SK-N-SH (cell line): Measurements from ENCODE around the gene ZEB2. TPM values are rescaled to one million over a fixed set of nuclear protein-coding genes. Genes with fewer than 3 reads are reported as not detected.

ENCODE experiments used
- CTCF ChIA-PET: fragments of 300-600, 350-600 bp; formaldehyde crosslinking; extraction: SDS; loops from one replicate; lab custom pipeline; 2021; lab: Yijun Ruan, JAX
- POLR2A ChIA-PET: fragments of 350-600 bp; sonication (Branson Sonifier 250); formaldehyde crosslinking; extraction: SDS; loops from one replicate; lab custom pipeline; 2020; ENCODE audit warnings: antibody characterized with exemption, inconsistent platforms; lab: Yijun Ruan, JAX
- DNase-seq: peaks from one replicate; pipeline ENCODE4 v3.0.0; 2012
- H2AFZ ChIP-seq: fragments of 200-600 bp; sonication (generic); 2 replicates; pipeline ENCODE4 v1.8.1; 2016; ENCODE audit warnings: antibody characterized with exemption, mild to moderate bottlenecking, low read depth
- H3F3A ChIP-seq: fragments of 200-600 bp; sonication (generic); replicated peaks from 2 replicates; pipeline ENCODE3; 2016; ENCODE audit warnings: antibody characterized with exemption, mild to moderate bottlenecking; ENCODE audit not compliant: insufficient read depth
- H3K27ac ChIP-seq, 2 experiments: fragments of 200-500 bp in 1 of 2; fragments of 200-600 bp in 1 of 2; sonication (Bioruptor generic) in 1 of 2; sonication (generic), shearing (Covaris generic) in 1 of 2; 2 replicates each; pipeline versions ENCODE4 v1.5.1 to v1.6.1; 2014 to 2016; ENCODE audit warnings: low read depth in 2 of 2, inconsistent platforms in 1 of 2, low read length in 1 of 2, mild to moderate bottlenecking in 1 of 2, mixed read lengths in 1 of 2
- H3K27me3 ChIP-seq: fragments of 200-600 bp; sonication (generic), shearing (Covaris generic); 2 replicates; pipeline ENCODE4 v1.6.1; 2016; ENCODE audit warnings: mixed run types; ENCODE audit not compliant: insufficient read depth
- H3K36me3 ChIP-seq, 2 experiments: fragments of 200-500 bp in 1 of 2; fragments of 200-600 bp in 1 of 2; sonication (Bioruptor generic) in 1 of 2; sonication (generic) in 1 of 2; replicated peaks in 1 of 2; 2 replicates each; pipeline versions ENCODE3 to v1.5.1; 2014 to 2016; ENCODE audit warnings: low read length in 1 of 2, mild to moderate bottlenecking in 1 of 2; ENCODE audit not compliant: insufficient read depth in 2 of 2, control insufficient read depth in 1 of 2
- H3K4me1 ChIP-seq, 2 experiments: fragments of 200-500 bp in 1 of 2; fragments of 200-600 bp in 1 of 2; sonication (Bioruptor generic) in 1 of 2; sonication (generic), shearing (Covaris generic) in 1 of 2; 2 replicates each; pipeline versions ENCODE4 v1.5.1 to v1.6.1; 2014 to 2016; ENCODE audit warnings: low read depth in 1 of 2, low read length in 1 of 2, mixed run types in 1 of 2; ENCODE audit not compliant: insufficient read depth in 2 of 2, control insufficient read depth in 1 of 2
- H3K4me2 ChIP-seq: fragments of 200-600 bp; sonication (generic), shearing (Covaris generic); 2 replicates; pipeline ENCODE4 v1.6.1; 2017; ENCODE audit warnings: mixed run types
- H3K4me3 ChIP-seq, 2 experiments: fragments of 200-500 bp in 1 of 2; fragments of 200-600 bp in 1 of 2; sonication (Bioruptor generic) in 1 of 2; sonication (generic), shearing (Covaris generic) in 1 of 2; 2 replicates each; pipeline versions ENCODE4 v1.5.1 to v1.8.1; 2014 to 2016; ENCODE audit warnings: low read depth in 2 of 2, inconsistent platforms in 1 of 2, low read length in 1 of 2, mild to moderate bottlenecking in 1 of 2, mixed read lengths in 1 of 2, moderate library complexity in 1 of 2
- H3K79me2 ChIP-seq: fragments of 200-600 bp; sonication (generic); 2 replicates; pipeline ENCODE4 v1.8.1; 2017; ENCODE audit warnings: mild to moderate bottlenecking; ENCODE audit not compliant: insufficient read depth
- H3K9ac ChIP-seq: fragments of 200-600 bp; sonication (generic); 2 replicates; pipeline ENCODE4 v1.6.1; 2017; ENCODE audit warnings: mixed run types
- H3K9me2 ChIP-seq: fragments of 200-600 bp; sonication (generic); 2 replicates; pipeline ENCODE4 v1.6.1; 2017; ENCODE audit warnings: mixed run types
- H3K9me3 ChIP-seq: fragments of 200-600 bp; sonication (generic); 2 replicates; pipeline ENCODE4 v1.6.1; 2017; ENCODE audit warnings: mixed run types, mild to moderate bottlenecking, moderate library complexity
- H4K20me1 ChIP-seq: fragments of 200-600 bp; sonication (generic); 2 replicates; pipeline ENCODE4 v1.6.1; 2017; ENCODE audit warnings: mild to moderate bottlenecking, mixed run types; ENCODE audit not compliant: insufficient read depth
- CHD2 ChIP-seq: fragments of 150-350 bp; IDR thresholded peaks from 2 replicates; pipeline ENCODE4 v1.6.1; 2018; ENCODE audit warnings: low read length; ENCODE audit not compliant: partially characterized antibody
- ELF1 ChIP-seq: IDR thresholded peaks from 2 replicates; pipeline ENCODE4 v1.4.0; 2012
- FOXJ3 ChIP-seq: sonication (generic); formaldehyde crosslinking; IDR thresholded peaks from 2 replicates; pipeline ENCODE4 v1.5.1; 2020; ENCODE audit warnings: mild to moderate bottlenecking, missing genetic modification reagents
- FOXM1 ChIP-seq: IDR thresholded peaks from 2 replicates; pipeline ENCODE4 v1.4.0; 2012; ENCODE audit warnings: low read depth, mild to moderate bottlenecking
- GABPA ChIP-seq: IDR thresholded peaks from 2 replicates; pipeline ENCODE4 v1.4.0; 2012; ENCODE audit warnings: low read depth, mild to moderate bottlenecking
- JUND ChIP-seq: IDR thresholded peaks from 2 replicates; pipeline ENCODE4 v1.4.0; 2012
- MEF2A ChIP-seq: IDR thresholded peaks from 2 replicates; pipeline ENCODE4 v1.4.0; 2012; ENCODE audit warnings: low read depth, borderline replicate concordance
- NFIC ChIP-seq: IDR thresholded peaks from 2 replicates; pipeline ENCODE4 v1.4.0; 2012; ENCODE audit warnings: borderline replicate concordance
- POLR2AphosphoS5 ChIP-seq: IDR thresholded peaks from 2 replicates; pipeline ENCODE4 v1.6.1; 2012; ENCODE audit warnings: low read depth, low read length
- RAD21 ChIP-seq: IDR thresholded peaks from 2 replicates; pipeline ENCODE4 v1.6.1; 2012; ENCODE audit warnings: mild to moderate bottlenecking, low read length
- RXRA ChIP-seq: IDR thresholded peaks from 2 replicates; pipeline ENCODE4 v1.4.0; 2012; ENCODE audit warnings: low read depth, mild to moderate bottlenecking, borderline replicate concordance
- TAF1 ChIP-seq: IDR thresholded peaks from 2 replicates; pipeline ENCODE4 v1.6.1; 2012; ENCODE audit warnings: low read depth, mild to moderate bottlenecking, low read length, moderate library complexity, borderline replicate concordance
- TCF12 ChIP-seq: IDR thresholded peaks from 2 replicates; pipeline ENCODE4 v1.4.0; 2012
- WGBS: methylation state at CpG from one replicate; pipeline ENCODE4 v1.1.6; 2017; ENCODE audit warnings: low lambda C conversion rate; 5-methylcytosine and 5-hydroxymethylcytosine counted together
- polyA plus RNA-seq, 3 experiments: library from polyadenylated mRNA; depleted of rRNA; stranded (reverse); fragments of >200 nt; gene quantifications; 2 replicates each; pipeline ENCODE4 v1.2.3, GENCODE V29; 2012
- TF ChIP-seq, protein P1 (sequence below): IDR thresholded peaks from 2 replicates; pipeline ENCODE4 v1.6.1; 2012; ENCODE audit warnings: mild to moderate bottlenecking, low read depth, low read length, moderate library complexity
- TF ChIP-seq, protein P2 (sequence below): fragments of 150-350 bp; IDR thresholded peaks from 2 replicates; pipeline ENCODE4 v1.6.1; 2016; ENCODE audit warnings: mild to moderate bottlenecking, low read depth, low read length
- TF ChIP-seq, protein P3 (sequence below): IDR thresholded peaks from 2 replicates; pipeline ENCODE4 v1.4.0; 2012; ENCODE audit warnings: low read depth, borderline replicate concordance

The ZEB2 gene
- polyA plus RNA-seq, 1 of the 3 experiments (the other 2 are of a cell fraction) = 16.3 TPM

DNA sequence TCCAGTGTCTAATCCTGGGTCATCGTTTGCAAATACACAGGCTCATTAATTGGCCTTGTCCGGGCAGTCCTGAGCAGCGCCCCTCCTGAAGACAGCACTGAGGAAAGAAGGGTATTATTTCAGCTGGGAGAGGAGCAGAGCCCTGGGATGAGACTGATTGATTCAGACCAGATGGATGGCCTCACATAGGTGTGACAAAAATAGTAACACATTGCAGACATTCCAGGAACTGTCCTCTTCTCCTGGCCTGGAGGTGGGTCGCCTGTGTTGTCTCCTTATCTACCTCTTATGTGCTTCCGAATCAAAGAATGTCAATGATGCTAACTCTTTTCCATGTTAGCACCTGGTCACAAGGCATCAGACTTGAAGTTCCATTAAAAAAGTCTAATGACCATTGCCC is 45.9 kb downstream of the ZEB2 start:
- Histone ChIP-seq H4K20me1 (peaks cover 49% of the 10 kb centered on the region), H3K4me2 (no peak overlapping the region), H3K27me3 (no peaks in the 10 kb centered on the region), H3K9me2 (no peaks in the 10 kb centered on the region), H3K36me3 (peaks cover 11 to 16% of the 10 kb centered on the region in 2 experiments), H3K79me2 (peaks cover 83% of the 10 kb centered on the region), H3K4me3 (no peak overlapping the region), H3K27ac (no peak overlapping the region), H3F3A (peaks cover 5% of the 10 kb centered on the region), H3K9me3 (no peaks in the 10 kb centered on the region), H3K9ac (no peak overlapping the region), H2AFZ (no peak overlapping the region), H3K4me1 (peaks cover 18 to 19% of the 10 kb centered on the region in 2 experiments; a peak in 3 of 4 replicates)
- ChIA-PET POLR2A (no interaction called here), CTCF (no interaction called here)
- no peak for DNase-seq
- 97% methylated on average over 5 of the region's 5 CpGs for WGBS
- TF ChIP-seq FOXM1 (no peak), ELF1 (no peak), FOXJ3 (no peak), RAD21 (no peak), MEF2A (no peak), RXRA (no peak), TCF12 (no peak), NFIC (no peak), CHD2 (no peak), POLR2AphosphoS5 (no peak), GABPA (no peak), JUND (no peak), TAF1 (no peak)
- TF ChIP-seq, protein P1, sequence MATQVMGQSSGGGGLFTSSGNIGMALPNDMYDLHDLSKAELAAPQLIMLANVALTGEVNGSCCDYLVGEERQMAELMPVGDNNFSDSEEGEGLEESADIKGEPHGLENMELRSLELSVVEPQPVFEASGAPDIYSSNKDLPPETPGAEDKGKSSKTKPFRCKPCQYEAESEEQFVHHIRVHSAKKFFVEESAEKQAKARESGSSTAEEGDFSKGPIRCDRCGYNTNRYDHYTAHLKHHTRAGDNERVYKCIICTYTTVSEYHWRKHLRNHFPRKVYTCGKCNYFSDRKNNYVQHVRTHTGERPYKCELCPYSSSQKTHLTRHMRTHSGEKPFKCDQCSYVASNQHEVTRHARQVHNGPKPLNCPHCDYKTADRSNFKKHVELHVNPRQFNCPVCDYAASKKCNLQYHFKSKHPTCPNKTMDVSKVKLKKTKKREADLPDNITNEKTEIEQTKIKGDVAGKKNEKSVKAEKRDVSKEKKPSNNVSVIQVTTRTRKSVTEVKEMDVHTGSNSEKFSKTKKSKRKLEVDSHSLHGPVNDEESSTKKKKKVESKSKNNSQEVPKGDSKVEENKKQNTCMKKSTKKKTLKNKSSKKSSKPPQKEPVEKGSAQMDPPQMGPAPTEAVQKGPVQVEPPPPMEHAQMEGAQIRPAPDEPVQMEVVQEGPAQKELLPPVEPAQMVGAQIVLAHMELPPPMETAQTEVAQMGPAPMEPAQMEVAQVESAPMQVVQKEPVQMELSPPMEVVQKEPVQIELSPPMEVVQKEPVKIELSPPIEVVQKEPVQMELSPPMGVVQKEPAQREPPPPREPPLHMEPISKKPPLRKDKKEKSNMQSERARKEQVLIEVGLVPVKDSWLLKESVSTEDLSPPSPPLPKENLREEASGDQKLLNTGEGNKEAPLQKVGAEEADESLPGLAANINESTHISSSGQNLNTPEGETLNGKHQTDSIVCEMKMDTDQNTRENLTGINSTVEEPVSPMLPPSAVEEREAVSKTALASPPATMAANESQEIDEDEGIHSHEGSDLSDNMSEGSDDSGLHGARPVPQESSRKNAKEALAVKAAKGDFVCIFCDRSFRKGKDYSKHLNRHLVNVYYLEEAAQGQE = no peak
- TF ChIP-seq, protein P2, sequence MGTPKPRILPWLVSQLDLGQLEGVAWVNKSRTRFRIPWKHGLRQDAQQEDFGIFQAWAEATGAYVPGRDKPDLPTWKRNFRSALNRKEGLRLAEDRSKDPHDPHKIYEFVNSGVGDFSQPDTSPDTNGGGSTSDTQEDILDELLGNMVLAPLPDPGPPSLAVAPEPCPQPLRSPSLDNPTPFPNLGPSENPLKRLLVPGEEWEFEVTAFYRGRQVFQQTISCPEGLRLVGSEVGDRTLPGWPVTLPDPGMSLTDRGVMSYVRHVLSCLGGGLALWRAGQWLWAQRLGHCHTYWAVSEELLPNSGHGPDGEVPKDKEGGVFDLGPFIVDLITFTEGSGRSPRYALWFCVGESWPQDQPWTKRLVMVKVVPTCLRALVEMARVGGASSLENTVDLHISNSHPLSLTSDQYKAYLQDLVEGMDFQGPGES = no peak
- TF ChIP-seq, protein P3, sequence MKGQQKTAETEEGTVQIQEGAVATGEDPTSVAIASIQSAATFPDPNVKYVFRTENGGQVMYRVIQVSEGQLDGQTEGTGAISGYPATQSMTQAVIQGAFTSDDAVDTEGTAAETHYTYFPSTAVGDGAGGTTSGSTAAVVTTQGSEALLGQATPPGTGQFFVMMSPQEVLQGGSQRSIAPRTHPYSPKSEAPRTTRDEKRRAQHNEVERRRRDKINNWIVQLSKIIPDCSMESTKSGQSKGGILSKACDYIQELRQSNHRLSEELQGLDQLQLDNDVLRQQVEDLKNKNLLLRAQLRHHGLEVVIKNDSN = no peak
